GM06990 (cell line): ENCODE data around the gene ST8SIA5.

ENCODE experiments used
- DNase-seq: peaks from one replicate; pipeline ENCODE4 v3.0.0-alpha.2; 2011; ENCODE audit not compliant: insufficient read length; ENCODE audit errors: extremely low read depth
- H3K27me3 ChIP-seq: replicated peaks from 2 replicates; pipeline ENCODE4 v1.6.0; 2011; ENCODE audit warnings: low read length; ENCODE audit not compliant: control insufficient read depth, insufficient read depth
- H3K36me3 ChIP-seq: 2 replicates; pipeline ENCODE4 v1.5.1; 2011; ENCODE audit warnings: low read length; ENCODE audit not compliant: control insufficient read depth, insufficient read depth
- H3K4me3 ChIP-seq: replicated peaks from 2 replicates; pipeline ENCODE4 v1.5.1; 2011; ENCODE audit warnings: low read depth, mild to moderate bottlenecking, control low read depth, low read length
- TF ChIP-seq, protein P1 (sequence below): IDR thresholded peaks from 2 replicates; pipeline ENCODE4 v1.5.1; 2011; ENCODE audit warnings: low read length, control low read depth, mild to moderate bottlenecking, inconsistent platforms; ENCODE audit not compliant: insufficient read depth, poor library complexity, severe bottlenecking

The ST8SIA5 gene

DNA sequence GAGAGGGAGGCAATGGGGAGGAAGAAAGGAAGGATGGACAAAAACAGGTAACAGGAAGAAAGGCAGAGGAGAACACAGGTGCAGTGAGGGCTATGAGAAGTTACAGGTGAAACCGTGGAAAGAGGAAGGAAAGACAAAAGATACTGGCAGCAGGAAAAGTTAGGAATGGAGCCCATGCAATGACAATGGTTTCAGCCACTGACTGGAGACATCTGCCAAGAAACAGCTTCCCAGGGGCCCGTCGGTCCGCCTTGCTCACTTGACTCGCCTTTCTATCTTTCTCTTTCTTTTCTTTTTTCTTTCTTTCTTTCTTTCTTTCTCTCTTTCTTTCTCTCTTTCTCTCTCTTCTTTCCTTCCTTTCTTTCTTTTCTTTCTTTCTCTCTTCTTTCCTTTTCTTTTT, 37.5 kb downstream of the ST8SIA5 start:
- no peak overlapping the region for H3K4me3 ChIP-seq
- H3K27me3 ChIP-seq = no peaks in the 10 kb centered on the region; the same call in 1 of the 2 replicates
- H3K36me3 ChIP-seq = no peaks in the 10 kb centered on the region
- TF ChIP-seq, protein P1, sequence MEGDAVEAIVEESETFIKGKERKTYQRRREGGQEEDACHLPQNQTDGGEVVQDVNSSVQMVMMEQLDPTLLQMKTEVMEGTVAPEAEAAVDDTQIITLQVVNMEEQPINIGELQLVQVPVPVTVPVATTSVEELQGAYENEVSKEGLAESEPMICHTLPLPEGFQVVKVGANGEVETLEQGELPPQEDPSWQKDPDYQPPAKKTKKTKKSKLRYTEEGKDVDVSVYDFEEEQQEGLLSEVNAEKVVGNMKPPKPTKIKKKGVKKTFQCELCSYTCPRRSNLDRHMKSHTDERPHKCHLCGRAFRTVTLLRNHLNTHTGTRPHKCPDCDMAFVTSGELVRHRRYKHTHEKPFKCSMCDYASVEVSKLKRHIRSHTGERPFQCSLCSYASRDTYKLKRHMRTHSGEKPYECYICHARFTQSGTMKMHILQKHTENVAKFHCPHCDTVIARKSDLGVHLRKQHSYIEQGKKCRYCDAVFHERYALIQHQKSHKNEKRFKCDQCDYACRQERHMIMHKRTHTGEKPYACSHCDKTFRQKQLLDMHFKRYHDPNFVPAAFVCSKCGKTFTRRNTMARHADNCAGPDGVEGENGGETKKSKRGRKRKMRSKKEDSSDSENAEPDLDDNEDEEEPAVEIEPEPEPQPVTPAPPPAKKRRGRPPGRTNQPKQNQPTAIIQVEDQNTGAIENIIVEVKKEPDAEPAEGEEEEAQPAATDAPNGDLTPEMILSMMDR = no peak
- no peak for DNase-seq

DNA sequence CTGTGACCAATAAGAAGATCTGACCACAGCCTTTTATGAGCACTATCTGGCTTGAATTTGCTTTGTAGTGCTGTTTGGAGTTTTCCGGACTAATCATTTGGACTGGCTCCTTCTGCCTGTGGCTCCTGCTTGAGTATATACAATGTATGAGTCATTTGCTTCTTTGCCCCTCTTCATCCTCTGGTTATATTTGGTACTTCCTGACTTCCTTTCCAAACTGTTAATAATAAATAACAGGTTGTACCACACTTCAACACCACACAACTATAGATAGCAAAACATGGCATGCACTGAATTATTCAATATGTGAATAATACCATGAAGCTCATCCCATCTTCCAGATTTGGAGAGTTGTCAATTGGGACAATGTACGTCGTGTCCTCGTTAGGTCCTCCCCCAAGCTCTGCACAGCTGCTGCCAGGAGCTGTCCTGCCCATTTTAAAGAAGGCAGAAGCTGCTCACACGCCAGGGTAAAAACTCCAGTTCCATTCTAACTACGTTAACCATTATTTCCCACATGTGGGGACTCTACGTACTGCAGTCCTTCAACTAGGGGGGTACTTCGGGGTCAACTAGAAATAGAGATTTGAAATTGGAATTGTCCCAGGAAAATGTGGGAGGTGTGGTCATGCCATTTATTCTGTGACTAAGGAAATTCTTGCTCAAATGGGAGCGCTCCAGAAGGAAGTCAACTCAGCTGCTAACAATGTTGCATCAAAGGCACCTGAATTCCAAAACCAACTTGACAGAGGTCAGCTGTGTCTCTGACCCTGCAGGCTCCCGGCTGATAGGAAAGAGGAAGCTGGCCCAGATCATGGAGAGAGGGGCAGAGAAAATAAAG, 38.1 kb downstream of the ST8SIA5 start:
- TF ChIP-seq, protein P1 = no peak
- no peak overlapping the region for H3K4me3 ChIP-seq
- no peaks in the 10 kb centered on the region for H3K36me3 ChIP-seq
- DNase-seq = no peak
- no peaks in the 10 kb centered on the region; the same call in 1 of the 2 replicates for H3K27me3 ChIP-seq

DNA sequence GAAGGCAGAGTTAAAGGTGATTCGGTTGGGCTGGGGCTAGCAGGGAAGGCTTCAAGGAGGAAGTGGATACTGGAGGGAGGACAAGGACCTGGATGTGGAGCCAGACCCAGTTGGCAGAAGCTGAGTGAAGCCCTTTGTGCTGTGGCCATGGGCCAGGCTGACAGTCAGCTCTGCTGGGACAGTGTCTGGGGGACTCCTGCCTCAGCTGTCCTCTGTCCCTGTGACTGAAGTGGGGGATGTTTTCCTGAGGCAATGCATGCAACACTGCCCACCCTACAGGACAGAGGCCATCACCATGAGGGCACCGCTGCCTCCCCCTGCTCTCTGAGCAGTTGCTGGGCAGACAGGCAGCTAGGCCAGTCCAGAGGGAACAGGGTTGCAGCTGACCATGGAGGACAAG, 40.0 kb downstream of the ST8SIA5 start:
- no peak for DNase-seq
- no peaks in the 10 kb centered on the region; the same call in 1 of the 2 replicates for H3K27me3 ChIP-seq

DNA sequence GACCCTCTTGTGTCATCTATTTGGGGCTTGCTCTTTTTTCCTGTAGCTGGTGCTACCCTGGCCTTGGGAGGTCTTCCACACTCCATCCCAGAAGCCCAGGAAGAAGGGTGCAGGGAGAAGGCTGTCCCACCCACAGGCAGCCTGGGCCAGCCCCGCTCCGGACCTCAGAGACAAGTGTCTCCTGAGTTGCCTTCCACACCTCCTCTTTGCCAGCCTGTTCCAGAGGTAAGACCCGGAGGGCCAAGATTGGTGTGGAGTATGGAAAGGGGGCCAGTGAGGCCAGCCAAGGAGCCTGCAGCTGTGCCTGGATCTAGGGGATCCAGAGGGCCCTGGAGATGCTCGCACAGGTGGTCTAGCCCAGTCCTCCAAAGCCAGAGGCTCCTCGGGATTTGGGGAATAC, 40.5 kb downstream of the ST8SIA5 start:
- H3K36me3 ChIP-seq = no peaks in the 10 kb centered on the region
- H3K4me3 ChIP-seq = no peak overlapping the region
- TF ChIP-seq, protein P1 = no peak
- no peaks in the 10 kb centered on the region; the same call in 1 of the 2 replicates for H3K27me3 ChIP-seq
- no peak for DNase-seq

More for the DNA sequence above, 40.0 kb downstream of the ST8SIA5 start:
- Histone ChIP-seq H3K36me3 (no peaks in the 10 kb centered on the region), H3K4me3 (no peak overlapping the region)
- TF ChIP-seq, protein P1 = no peak

GRCh38 chr18:46715062-46715461, 41.8 kb downstream of the ST8SIA5 start:
- Histone ChIP-seq H3K36me3 (no peaks in the 10 kb centered on the region), H3K4me3 (no peak overlapping the region), H3K27me3 (no peaks in the 10 kb centered on the region; the same call in 1 of the 2 replicates)
- TF ChIP-seq, protein P1 = no peak
- no peak for DNase-seq

DNA sequence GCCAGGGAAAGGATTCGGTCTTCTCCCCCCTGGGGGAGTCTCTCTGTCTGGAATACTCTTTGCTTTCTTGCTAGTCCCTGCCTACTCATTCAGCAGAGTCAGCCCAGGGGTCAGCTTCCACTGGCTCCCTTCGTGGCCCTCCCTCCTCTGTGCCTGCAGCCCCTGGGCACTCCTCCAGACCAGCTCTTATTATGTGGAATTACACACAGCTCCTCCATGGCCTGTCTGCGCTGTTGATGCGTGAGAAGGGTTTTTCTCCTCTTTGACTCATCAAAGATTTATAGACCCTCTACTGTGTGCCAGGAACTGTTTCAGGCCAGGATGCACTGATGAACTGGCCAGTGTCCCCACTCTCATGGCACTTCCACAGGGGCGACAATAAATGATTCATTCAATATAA, 44.4 kb downstream of the ST8SIA5 start:
- TF ChIP-seq, protein P1 = no peak
- DNase-seq = no peak
- Histone ChIP-seq H3K36me3 (no peaks in the 10 kb centered on the region), H3K27me3 (no peaks in the 10 kb centered on the region), H3K4me3 (no peak overlapping the region)
